GM12801 (cell line): ENCODE data around the gene SGMS1.

Experiments used
- TF ChIP-seq, protein P1 (sequence below): IDR thresholded peaks from one replicate; pipeline ENCODE4 v1.5.1; 2011; ENCODE audit warnings: control low read depth; ENCODE audit not compliant: insufficient read length; ENCODE audit errors: extremely low read depth

The SGMS1 gene

DNA sequence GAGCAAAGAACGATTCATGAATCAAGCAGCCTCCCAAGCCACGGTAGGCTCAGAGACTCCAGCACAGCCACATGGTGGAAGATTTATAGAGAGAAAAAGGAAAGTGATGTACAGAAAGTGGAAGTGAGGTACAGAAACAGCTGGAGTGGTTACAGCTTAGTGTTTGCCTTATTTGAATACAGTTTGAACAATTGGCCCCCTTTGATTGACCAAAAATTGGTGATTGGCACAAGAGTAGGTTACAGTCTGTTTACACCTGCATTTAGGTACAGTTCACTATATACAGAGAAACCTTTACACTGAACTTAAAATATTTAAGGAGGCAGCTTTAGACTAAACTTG is 236.1 kb downstream of the SGMS1 start:
- TF ChIP-seq, protein P1, sequence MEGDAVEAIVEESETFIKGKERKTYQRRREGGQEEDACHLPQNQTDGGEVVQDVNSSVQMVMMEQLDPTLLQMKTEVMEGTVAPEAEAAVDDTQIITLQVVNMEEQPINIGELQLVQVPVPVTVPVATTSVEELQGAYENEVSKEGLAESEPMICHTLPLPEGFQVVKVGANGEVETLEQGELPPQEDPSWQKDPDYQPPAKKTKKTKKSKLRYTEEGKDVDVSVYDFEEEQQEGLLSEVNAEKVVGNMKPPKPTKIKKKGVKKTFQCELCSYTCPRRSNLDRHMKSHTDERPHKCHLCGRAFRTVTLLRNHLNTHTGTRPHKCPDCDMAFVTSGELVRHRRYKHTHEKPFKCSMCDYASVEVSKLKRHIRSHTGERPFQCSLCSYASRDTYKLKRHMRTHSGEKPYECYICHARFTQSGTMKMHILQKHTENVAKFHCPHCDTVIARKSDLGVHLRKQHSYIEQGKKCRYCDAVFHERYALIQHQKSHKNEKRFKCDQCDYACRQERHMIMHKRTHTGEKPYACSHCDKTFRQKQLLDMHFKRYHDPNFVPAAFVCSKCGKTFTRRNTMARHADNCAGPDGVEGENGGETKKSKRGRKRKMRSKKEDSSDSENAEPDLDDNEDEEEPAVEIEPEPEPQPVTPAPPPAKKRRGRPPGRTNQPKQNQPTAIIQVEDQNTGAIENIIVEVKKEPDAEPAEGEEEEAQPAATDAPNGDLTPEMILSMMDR = no peak

DNA sequence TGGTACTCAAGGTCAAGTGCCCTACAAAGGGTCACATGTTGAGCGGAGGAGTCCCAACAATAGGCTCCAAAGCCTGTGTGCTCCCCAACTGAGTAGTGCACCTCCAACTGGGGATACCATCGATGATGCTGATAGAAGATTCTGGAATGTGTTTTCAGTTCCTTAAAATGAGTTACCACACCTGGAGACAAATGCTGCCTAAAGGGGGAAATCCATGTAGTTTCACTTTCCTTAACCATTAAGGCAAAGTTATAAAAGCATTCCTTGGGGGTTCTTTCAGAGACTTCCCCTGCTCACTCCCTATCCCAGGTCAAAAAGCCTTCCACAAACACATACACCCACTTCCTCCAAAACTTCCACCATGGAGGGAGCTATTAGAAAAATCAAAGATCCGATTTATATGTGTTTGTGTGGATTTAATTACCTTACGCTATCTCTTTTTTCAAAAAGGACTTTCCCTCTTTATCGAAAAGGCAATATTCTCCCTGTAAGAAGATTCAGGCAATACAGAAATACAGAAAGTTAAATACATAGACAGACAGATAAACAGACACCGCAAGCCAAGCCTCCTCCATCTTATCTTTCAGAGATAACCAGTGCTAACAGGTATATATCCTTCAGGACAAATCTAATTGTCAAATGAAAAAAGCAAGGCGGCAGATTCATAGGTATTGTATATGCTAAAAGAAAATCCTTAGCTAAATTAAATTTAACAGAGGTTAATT is 236.6 kb downstream of the SGMS1 start:
- TF ChIP-seq, protein P1 = no peak

DNA sequence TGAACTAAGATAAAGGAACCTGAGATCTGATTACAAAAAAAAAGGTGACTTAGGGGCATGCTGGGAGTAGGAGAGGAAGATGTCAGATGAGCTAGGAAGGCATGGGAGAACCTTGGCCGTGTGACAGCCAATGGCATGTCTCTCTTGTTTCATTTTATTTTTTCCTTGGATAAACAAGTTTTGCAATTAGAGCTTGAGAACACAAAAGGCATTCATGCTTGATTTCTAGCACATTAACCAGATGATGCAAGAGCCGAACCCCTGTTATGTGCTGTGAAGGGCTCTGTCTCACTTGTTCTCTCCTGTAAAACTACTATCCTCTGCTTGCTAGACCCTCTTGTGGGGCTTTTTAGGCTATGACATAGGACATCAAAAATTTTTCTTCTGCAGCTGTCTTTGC is 238.1 kb downstream of the SGMS1 start:
- TF ChIP-seq, protein P1 = no peak

- TF ChIP-seq, protein P1 = no peak
These were observed 238.9 kb downstream of the SGMS1 start for GRCh38 chr10:50384898-50385297.

GRCh38 chr10:50384238-50384637 is 239.5 kb downstream of the SGMS1 start:
- TF ChIP-seq, protein P1 = no peak

GRCh38 chr10:50382576-50383023 is 241.2 kb downstream of the SGMS1 start:
- TF ChIP-seq, protein P1 = no peak

DNA sequence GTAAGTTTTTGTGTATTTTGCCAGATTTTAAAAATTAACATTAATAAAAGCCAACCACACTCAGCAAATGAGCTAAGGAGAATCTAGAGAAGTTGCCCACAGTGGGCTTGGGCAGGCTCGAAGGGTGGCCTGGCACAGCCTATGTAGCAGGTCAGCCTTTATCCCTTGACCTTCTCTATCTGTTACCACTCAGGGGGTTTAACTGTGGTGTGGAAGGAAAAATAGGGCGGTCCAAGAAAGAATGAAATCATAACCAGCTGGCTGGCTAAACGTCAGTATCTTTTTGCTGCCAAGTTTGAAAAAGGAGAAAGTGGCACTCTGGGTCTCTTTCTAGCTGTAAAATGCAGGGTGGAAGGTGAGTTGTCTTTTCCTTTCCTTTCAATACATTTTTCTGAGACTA is 242.1 kb downstream of the SGMS1 start:
- TF ChIP-seq, protein P1 = no peak

DNA sequence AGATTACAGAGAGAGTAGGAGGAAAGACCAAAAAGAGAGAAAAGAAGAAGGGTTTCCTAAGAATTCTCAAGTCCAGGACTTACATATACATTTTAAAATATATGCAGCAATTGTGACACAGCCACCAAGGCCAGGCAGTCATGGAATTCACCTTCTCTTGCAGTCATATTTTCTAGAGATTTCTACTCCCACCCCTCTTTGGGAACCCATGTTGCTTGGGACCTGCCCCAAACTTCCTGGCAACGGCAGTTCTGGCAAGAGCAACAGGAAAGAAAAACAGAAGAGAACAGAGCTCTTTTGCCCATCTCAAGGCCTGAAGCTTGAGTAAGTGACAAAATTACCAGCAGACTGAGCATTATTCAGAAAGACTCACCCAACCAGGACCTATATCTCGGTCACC is 244.1 kb downstream of the SGMS1 start:
- TF ChIP-seq, protein P1 = no peak
